Measurements from ENCODE around the gene HOXC10.

DNA sequence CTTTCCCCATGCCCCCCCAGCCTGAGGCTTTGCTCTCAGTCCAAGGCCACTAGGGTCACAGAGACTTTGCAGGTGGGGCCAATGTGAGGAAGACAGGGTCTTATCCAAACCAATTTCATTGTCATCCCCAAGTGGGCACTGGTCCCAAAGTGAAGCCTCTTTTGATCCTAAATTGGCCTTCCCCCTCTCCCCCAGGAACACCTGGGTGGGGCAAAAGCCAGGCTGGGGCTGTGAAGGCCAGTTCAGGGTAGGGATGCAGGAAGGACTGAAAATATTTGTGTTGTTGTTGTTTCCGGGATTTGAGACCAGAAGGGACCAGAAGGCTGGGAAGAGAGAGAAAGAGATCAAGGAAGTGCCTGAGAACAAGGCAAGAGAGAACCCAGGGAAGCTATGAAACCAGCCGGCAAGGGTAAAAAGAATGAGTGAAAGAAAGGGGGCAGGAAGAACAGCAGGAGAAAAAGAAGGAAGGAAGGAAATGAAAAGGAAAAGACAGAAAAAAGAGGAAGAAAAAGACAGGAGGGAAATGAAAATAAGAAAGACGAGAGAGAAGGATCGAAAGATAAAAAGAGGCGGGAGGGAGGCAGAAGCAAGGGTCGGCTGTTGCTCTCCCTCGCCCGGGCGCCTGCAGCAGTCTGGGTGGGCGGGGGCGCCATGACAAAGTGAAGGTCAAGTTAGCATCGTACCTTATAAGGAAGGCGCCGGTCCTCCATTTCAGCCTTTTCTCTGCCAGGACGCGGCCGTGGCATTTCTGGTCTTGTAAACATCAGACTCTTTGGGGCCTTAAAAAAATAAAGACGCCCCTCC is 19.5 kb upstream of the HOXC10 start:
- TF ChIP-seq, protein P1, sequence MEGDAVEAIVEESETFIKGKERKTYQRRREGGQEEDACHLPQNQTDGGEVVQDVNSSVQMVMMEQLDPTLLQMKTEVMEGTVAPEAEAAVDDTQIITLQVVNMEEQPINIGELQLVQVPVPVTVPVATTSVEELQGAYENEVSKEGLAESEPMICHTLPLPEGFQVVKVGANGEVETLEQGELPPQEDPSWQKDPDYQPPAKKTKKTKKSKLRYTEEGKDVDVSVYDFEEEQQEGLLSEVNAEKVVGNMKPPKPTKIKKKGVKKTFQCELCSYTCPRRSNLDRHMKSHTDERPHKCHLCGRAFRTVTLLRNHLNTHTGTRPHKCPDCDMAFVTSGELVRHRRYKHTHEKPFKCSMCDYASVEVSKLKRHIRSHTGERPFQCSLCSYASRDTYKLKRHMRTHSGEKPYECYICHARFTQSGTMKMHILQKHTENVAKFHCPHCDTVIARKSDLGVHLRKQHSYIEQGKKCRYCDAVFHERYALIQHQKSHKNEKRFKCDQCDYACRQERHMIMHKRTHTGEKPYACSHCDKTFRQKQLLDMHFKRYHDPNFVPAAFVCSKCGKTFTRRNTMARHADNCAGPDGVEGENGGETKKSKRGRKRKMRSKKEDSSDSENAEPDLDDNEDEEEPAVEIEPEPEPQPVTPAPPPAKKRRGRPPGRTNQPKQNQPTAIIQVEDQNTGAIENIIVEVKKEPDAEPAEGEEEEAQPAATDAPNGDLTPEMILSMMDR (IDR thresholded peaks at IDR 0.05) = no peak
- no peak for TF ChIP-seq POLR2AphosphoS5 (IDR thresholded peaks at IDR 0.05)

Measured in transverse colon (tissue), 4 donors.